ENCODE measurements around the gene MYH14. TPM values are rescaled to one million over a fixed set of nuclear protein-coding genes. Genes with fewer than 3 reads are reported as not detected.
"Not testable (repeated sequence)": the region's sequence is repeated elsewhere in the genome, so short reads cannot be mapped to it uniquely, and the experiment has no call there.

The MYH14 gene
- polyA plus RNA-seq, 1 of the 3 experiments (the other 2 are of a cell fraction): 0.02 TPM

DNA sequence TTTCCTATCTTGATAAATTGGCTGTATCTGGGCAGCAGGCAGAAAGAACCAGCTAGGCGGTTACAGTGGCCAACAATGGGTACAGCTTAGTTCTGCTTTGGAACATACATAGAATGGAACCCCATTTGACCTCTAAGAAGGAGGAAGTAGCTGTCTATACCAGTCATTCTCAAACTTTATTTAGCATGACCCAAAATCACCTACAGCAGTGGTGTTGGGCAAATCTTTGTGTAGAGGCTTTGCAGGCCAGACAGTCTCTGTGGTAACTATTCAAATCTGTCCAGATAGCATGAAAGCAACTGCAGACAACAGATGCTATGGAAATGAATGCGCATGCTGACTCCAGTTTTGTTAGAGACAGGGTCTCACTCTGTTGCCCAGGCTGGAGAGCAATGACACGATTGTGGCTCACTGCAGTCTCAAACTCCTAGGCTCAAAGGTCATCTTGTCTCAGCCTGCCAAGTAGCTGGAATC lies 137.7 kb downstream of the MYH14 start (continued):
- TF ChIP-seq FOXM1 (IDR thresholded peaks at IDR 0.05; ENCODE audit: low read depth) (no peak), NFIC (IDR thresholded peaks at IDR 0.05; ENCODE audit: borderline replicate concordance) (no peak), POLR2AphosphoS5 (IDR thresholded peaks at IDR 0.05; ENCODE audit: low read depth, low read length) (no peak), CHD2 (IDR thresholded peaks at IDR 0.05; ENCODE audit: low read length, partially characterized antibody) (no peak), RXRA (IDR thresholded peaks at IDR 0.05; ENCODE audit: borderline replicate concordance, low read depth) (no peak), FOXJ3 (CRISPR knock-in tag; IDR thresholded peaks at IDR 0.05) (no peak), GABPA (IDR thresholded peaks at IDR 0.05; ENCODE audit: low read depth) (no peak)

DNA sequence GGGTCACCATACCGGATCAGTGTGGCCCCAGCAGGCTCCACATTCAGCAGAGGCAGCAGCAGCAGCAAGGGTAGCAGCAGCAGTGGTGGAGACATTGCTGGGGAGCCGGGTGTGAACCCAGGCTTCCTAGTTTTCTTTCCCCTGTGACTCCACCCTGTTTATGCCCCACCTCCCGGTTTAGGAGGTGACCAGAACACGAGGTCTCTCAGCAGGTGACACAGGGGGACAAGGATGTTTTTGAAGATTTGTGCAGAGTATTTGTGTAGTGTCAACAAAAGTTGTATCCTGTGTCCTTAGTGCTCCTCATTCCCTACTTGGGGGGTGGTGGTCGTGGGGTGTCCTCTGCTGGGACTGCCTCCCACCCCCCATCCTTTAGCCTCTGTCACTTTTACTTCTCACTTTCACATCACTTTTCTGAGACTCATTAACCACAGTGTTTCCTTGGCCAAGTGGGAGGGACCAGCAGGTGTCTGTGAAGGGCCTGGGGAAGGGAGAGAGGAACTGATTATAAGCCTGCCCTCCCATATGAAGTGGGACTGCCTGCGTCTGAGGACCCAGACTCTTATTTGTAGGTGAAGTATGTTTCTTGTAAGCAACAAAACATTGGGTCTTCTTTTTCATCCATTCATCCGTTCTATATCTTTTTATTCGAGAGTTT lies 141.4 kb downstream of the MYH14 start:
- H3K9me2 ChIP-seq: no peaks in the 10 kb centered on the region
- H3K4me3 ChIP-seq (ENCODE audit: low read depth in 2 of 2, low read length in 1 of 2): no peak overlapping the region
- no peaks in the 10 kb centered on the region for H4K20me1 ChIP-seq (ENCODE audit: insufficient read depth)
- no peak overlapping the region for H3K4me2 ChIP-seq
- no peaks in the 10 kb centered on the region for H3K27me3 ChIP-seq (ENCODE audit: insufficient read depth)
- TF ChIP-seq GABPA (IDR thresholded peaks at IDR 0.05; ENCODE audit: low read depth) (no peak), MEF2A (IDR thresholded peaks at IDR 0.05; ENCODE audit: borderline replicate concordance, low read depth) (no peak), SMC3 (IDR thresholded peaks at IDR 0.05; ENCODE audit: low read depth, low read length) (no peak), TAF1 (IDR thresholded peaks at IDR 0.05; ENCODE audit: borderline replicate concordance, low read depth, low read length) (no peak), YY1 (IDR thresholded peaks at IDR 0.05; ENCODE audit: low read depth) (no peak), USF1 (IDR thresholded peaks at IDR 0.05; ENCODE audit: borderline replicate concordance, low read depth) (no peak), RAD21 (IDR thresholded peaks at IDR 0.05; ENCODE audit: low read length) (no peak), EP300 (IDR thresholded peaks at IDR 0.05; ENCODE audit: borderline replicate concordance in 1 of 2, low read depth in 1 of 2, low read length in 1 of 2) (no peak), POLR2AphosphoS5 (IDR thresholded peaks at IDR 0.05; ENCODE audit: low read depth, low read length) (no peak), RCOR1 (IDR thresholded peaks at IDR 0.05; ENCODE audit: low read length) (no peak), TEAD4 (IDR thresholded peaks at IDR 0.05; ENCODE audit: borderline replicate concordance, insufficient read depth) (no peak), FOSL2 (IDR thresholded peaks at IDR 0.05; ENCODE audit: borderline replicate concordance, low read depth) (no peak), USF2 (IDR thresholded peaks at IDR 0.05; ENCODE audit: borderline replicate concordance, low read depth, low read length) (no peak), MAX (IDR thresholded peaks at IDR 0.05; ENCODE audit: low read depth) (no peak)
- TF ChIP-seq, protein P1, sequence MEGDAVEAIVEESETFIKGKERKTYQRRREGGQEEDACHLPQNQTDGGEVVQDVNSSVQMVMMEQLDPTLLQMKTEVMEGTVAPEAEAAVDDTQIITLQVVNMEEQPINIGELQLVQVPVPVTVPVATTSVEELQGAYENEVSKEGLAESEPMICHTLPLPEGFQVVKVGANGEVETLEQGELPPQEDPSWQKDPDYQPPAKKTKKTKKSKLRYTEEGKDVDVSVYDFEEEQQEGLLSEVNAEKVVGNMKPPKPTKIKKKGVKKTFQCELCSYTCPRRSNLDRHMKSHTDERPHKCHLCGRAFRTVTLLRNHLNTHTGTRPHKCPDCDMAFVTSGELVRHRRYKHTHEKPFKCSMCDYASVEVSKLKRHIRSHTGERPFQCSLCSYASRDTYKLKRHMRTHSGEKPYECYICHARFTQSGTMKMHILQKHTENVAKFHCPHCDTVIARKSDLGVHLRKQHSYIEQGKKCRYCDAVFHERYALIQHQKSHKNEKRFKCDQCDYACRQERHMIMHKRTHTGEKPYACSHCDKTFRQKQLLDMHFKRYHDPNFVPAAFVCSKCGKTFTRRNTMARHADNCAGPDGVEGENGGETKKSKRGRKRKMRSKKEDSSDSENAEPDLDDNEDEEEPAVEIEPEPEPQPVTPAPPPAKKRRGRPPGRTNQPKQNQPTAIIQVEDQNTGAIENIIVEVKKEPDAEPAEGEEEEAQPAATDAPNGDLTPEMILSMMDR (IDR thresholded peaks at IDR 0.05): no peak
- TF ChIP-seq, protein P2, sequence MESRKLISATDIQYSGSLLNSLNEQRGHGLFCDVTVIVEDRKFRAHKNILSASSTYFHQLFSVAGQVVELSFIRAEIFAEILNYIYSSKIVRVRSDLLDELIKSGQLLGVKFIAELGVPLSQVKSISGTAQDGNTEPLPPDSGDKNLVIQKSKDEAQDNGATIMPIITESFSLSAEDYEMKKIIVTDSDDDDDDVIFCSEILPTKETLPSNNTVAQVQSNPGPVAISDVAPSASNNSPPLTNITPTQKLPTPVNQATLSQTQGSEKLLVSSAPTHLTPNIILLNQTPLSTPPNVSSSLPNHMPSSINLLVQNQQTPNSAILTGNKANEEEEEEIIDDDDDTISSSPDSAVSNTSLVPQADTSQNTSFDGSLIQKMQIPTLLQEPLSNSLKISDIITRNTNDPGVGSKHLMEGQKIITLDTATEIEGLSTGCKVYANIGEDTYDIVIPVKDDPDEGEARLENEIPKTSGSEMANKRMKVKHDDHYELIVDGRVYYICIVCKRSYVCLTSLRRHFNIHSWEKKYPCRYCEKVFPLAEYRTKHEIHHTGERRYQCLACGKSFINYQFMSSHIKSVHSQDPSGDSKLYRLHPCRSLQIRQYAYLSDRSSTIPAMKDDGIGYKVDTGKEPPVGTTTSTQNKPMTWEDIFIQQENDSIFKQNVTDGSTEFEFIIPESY (IDR thresholded peaks at IDR 0.05; ENCODE audit: borderline replicate concordance, low read depth): no peak
- H3K9me3 ChIP-seq: 0 out of 2 replicates have a peak, but pooled peaks cover 14% of the 10 kb centered on the region
- ChIA-PET POLR2A (no interaction called here), CTCF (no interaction called here)
- no peak overlapping the region for H3K27ac ChIP-seq (ENCODE audit: low read depth in 2 of 2, low read length in 1 of 2)
- no peak overlapping the region for H3K9ac ChIP-seq
- no peaks in the 10 kb centered on the region for H3K79me2 ChIP-seq (ENCODE audit: insufficient read depth)
- no peaks in the 10 kb centered on the region for H3K36me3 ChIP-seq (replicated peaks in 1 of 2; ENCODE audit: control insufficient read depth in 1 of 2, insufficient read depth in 2 of 2, low read length in 1 of 2)
- H2AFZ ChIP-seq (ENCODE audit: low read depth): no peak overlapping the region
- DNase-seq: no peak
- no peaks in the 10 kb centered on the region for H3K4me1 ChIP-seq (ENCODE audit: control insufficient read depth in 1 of 2, insufficient read depth in 2 of 2, low read depth in 1 of 2, low read length in 1 of 2)
- no peaks in the 10 kb centered on the region for H3F3A ChIP-seq (replicated peaks; ENCODE audit: insufficient read depth)
- 39% methylated on average over 8 of the region's 8 CpGs for WGBS (ENCODE audit: low lambda C conversion rate)

DNA sequence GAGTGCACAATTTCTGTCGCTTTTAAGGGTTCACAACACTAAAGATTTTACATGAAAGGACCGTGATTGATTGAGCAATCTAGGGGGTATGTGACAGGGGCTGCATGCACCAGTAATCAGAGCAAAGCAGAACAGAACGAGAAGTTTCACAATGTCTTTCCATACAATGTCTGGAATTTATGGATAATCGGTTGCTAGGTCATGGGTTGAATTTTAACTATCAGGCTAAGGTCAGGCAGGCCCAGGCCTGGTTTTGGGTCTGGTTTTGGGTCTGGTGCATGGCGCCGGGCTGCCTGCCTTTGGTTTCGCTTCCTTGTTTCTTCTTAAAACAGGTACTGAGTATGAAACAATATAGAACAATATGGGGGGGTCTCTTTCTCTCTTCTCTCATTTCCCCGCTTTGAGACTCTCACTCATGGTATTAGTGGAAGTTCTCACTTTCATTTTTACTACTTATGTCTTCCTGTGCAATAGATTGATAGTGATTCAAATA lies 143.7 kb downstream of the MYH14 start:
- CTCF ChIA-PET: interaction anchor here (0.6 to 1.8 kb wide), 3 partner anchors 10 to 22 kb away, joined by 3 to 8 read pairs (median 3); no protein-coding TSS in a partner anchor
- not testable (repeated sequence) for H2AFZ ChIP-seq (ENCODE audit: low read depth); H3K27ac ChIP-seq (ENCODE audit: low read depth in 2 of 2, low read length in 1 of 2); H3K4me2 ChIP-seq; H3K4me3 ChIP-seq (ENCODE audit: low read depth in 2 of 2, low read length in 1 of 2); H3K27me3 ChIP-seq (ENCODE audit: insufficient read depth); H3K9me2 ChIP-seq; H3K9ac ChIP-seq; H3K4me1 ChIP-seq (ENCODE audit: control insufficient read depth in 1 of 2, insufficient read depth in 2 of 2, low read depth in 1 of 2, low read length in 1 of 2); H3K36me3 ChIP-seq (replicated peaks in 1 of 2; ENCODE audit: control insufficient read depth in 1 of 2, insufficient read depth in 2 of 2, low read length in 1 of 2); H4K20me1 ChIP-seq (ENCODE audit: insufficient read depth); H3K79me2 ChIP-seq (ENCODE audit: insufficient read depth); DNase-seq; H3F3A ChIP-seq (replicated peaks; ENCODE audit: insufficient read depth)
- H3K9me3 ChIP-seq: 0 out of 2 replicates have a peak, but pooled peaks cover 14% of the 10 kb centered on the region
- WGBS (ENCODE audit: low lambda C conversion rate): 57% methylated on average over 8 of the region's 8 CpGs
- POLR2A ChIA-PET: interaction anchor here (0.6 to 1.5 kb wide), 2 partner anchors 10 to 1570 kb away, joined by 3 to 4 read pairs; no protein-coding TSS in a partner anchor

Measured in SK-N-SH (cell line).